ENCODE results near the gene SLC17A1. TPM values are rescaled to one million over a fixed set of nuclear protein-coding genes. Genes with fewer than 3 reads are reported as not detected.

The SLC17A1 gene
- total and polyA plus RNA-seq, 4 donors = 3.9 to 25.8 (median 11.4) TPM

GRCh38 chr6:25833136-25833535 lies 1.3 kb upstream of the SLC17A1 start:
- H3K4me3 ChIP-seq (ENCODE audit: low read depth in 1 of 3, low read length in 3 of 3) = no peak overlapping the region
- H3K27me3 ChIP-seq (ENCODE audit: control insufficient read depth in 4 of 4, insufficient read depth in 4 of 4, low read length in 3 of 4) = no peaks in the 10 kb centered on the region
- H3K36me3 ChIP-seq (ENCODE audit: control insufficient read depth in 4 of 4, insufficient read depth in 3 of 4, low read depth in 1 of 4, low read length in 3 of 4) = no peaks in the 10 kb centered on the region
- no peak overlapping the region for H3K9ac ChIP-seq (ENCODE audit: low read depth in 1 of 2, low read length in 2 of 2)
- DNase-seq (ENCODE audit: low spot score) = no peak
- TF ChIP-seq FOXA1 (IDR thresholded peaks at IDR 0.05) (no peak), NR2F2 (IDR thresholded peaks at IDR 0.05) (no peak), EGR1 (IDR thresholded peaks at IDR 0.05; ENCODE audit: low read depth in 2 of 2) (no peak), RXRA (IDR thresholded peaks at IDR 0.05) (peak in 1 of 2 donors; percentile 27), TAF1 (conservative IDR thresholded peaks at IDR 0.05) (no peak), RAD21 (IDR thresholded peaks at IDR 0.05) (peak in 1 of 2 donors; percentile 28), ZBTB33 (IDR thresholded peaks at IDR 0.05) (no peak), SP1 (IDR thresholded peaks at IDR 0.05) (peak; percentile 48), FOXA2 (IDR thresholded peaks at IDR 0.05) (no peak), JUND (IDR thresholded peaks at IDR 0.05) (no peak), HNF4G (IDR thresholded peaks at IDR 0.05) (peak; percentile 51), HNF4A (conservative IDR thresholded peaks at IDR 0.05) (peak; percentile 72 to 79)
- no peaks in the 10 kb centered on the region for H3K9me3 ChIP-seq (ENCODE audit: control insufficient read depth in 4 of 4, low read length in 3 of 4)
- peaks cover 0 to 37% (median 22%) of the 10 kb centered on the region in 4 donors for H3K4me1 ChIP-seq (ENCODE audit: control insufficient read depth in 4 of 4, insufficient read depth in 4 of 4, low read length in 3 of 4)
- no peak overlapping the region for H3K27ac ChIP-seq (ENCODE audit: low read depth in 1 of 2, low read length in 2 of 2)

GRCh38 chr6:25832670-25833069 lies 818 bp upstream of the SLC17A1 start:
- no peaks in the 10 kb centered on the region for H3K36me3 ChIP-seq (ENCODE audit: control insufficient read depth in 4 of 4, insufficient read depth in 3 of 4, low read depth in 1 of 4, low read length in 3 of 4)
- no peak for DNase-seq (ENCODE audit: low spot score)
- WGBS = 90% methylated on average over 3 of the region's 3 CpGs
- no peak for TF ChIP-seq HNF4A (conservative IDR thresholded peaks at IDR 0.05)
- no peak for TF ChIP-seq YY1 (IDR thresholded peaks at IDR 0.05)
- TF ChIP-seq FOXA2 (IDR thresholded peaks at IDR 0.05) = no peak
- TF ChIP-seq HNF4G (IDR thresholded peaks at IDR 0.05) = no peak
- no peak for TF ChIP-seq RAD21 (IDR thresholded peaks at IDR 0.05)
- no peak for TF ChIP-seq NR2F2 (IDR thresholded peaks at IDR 0.05)
- TF ChIP-seq ZBTB33 (IDR thresholded peaks at IDR 0.05) = no peak
- no peak for TF ChIP-seq REST (IDR thresholded peaks at IDR 0.05)
- TF ChIP-seq RXRA (IDR thresholded peaks at IDR 0.05) = no peak
- TF ChIP-seq MAX (IDR thresholded peaks at IDR 0.05) = no peak
- no peak for TF ChIP-seq GABPA (IDR thresholded peaks at IDR 0.05 in 1 of 2, conservative IDR thresholded peaks at IDR 0.05 in 1 of 2)
- TF ChIP-seq EGR1 (IDR thresholded peaks at IDR 0.05; ENCODE audit: low read depth in 2 of 2) = no peak
- no peak for TF ChIP-seq CTCF (IDR thresholded peaks at IDR 0.05; ENCODE audit: low read depth, low read length, missing input control)
- no peak for TF ChIP-seq JUND (IDR thresholded peaks at IDR 0.05)
- no peak overlapping the region for H3K9ac ChIP-seq (ENCODE audit: low read depth in 1 of 2, low read length in 2 of 2)
- peaks cover 0 to 37% (median 22%) of the 10 kb centered on the region in 4 donors for H3K4me1 ChIP-seq (ENCODE audit: control insufficient read depth in 4 of 4, insufficient read depth in 4 of 4, low read length in 3 of 4)
- no peak overlapping the region for H3K4me3 ChIP-seq (ENCODE audit: low read depth in 1 of 3, low read length in 3 of 3)
- H3K27ac ChIP-seq (ENCODE audit: low read depth in 1 of 2, low read length in 2 of 2) = peak overlapping the region; percentile 68 to 93
- no peaks in the 10 kb centered on the region for H3K27me3 ChIP-seq (ENCODE audit: control insufficient read depth in 4 of 4, insufficient read depth in 4 of 4, low read length in 3 of 4)
- H3K9me3 ChIP-seq (ENCODE audit: control insufficient read depth in 4 of 4, low read length in 3 of 4) = no peaks in the 10 kb centered on the region

Data from liver (tissue), 9 donors.